HG02642 (cell line): ENCODE data around the gene MTFR1L.

Source experiments
- ATAC-seq: cut with Tn5 transposase; IDR thresholded peaks from one replicate; pipeline ENCODE4 v1.9.1; 2021; ENCODE audit warnings: mild to moderate bottlenecking; ENCODE audit not compliant: unreplicated experiment, poor library complexity

The MTFR1L gene

DNA sequence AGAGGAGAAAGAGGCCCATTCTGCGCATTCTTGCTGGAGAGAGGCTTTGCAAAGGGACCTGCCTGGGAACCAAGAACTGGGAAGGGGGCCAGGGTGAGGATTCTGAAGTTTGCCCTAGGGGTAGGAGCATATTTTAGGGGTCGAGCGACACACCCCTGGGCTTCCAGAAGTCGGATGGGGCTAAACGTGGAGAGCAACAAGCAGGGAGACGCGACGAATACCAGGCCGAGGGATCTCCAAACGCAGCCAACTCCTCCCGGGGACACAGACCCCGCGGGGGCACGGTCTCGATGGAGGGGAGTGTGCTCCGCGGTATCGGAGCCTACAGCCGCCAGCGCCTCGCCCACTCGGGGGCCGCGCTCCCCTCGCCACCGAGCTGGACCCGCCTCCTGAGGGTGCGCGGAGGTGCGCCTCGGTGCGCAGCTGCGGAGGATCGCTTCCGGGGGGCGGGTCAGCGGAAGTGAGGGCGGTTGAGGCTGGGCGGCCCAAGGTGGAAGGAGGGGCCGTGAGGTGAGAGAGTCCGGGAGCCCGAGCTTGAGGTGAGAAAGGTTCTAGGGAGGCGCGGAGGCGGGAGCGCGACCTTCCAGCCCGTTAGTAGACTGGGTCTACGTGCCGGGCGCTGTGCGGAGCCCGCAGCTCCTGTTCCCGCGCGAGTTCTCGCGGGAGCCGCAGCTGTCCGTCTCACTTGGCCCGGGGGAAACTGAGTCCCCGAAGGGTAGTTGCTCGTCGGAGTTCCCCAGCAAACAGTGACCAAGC, at the start of gene MTFR1L:
Gene MTFR1L, plus strand, starts transcription at position 464 of the 756 bp plus-strand sequence. CDS start 3,151 bp downstream, outside the sequence.
- ATAC-seq = peak; percentile 87

DNA sequence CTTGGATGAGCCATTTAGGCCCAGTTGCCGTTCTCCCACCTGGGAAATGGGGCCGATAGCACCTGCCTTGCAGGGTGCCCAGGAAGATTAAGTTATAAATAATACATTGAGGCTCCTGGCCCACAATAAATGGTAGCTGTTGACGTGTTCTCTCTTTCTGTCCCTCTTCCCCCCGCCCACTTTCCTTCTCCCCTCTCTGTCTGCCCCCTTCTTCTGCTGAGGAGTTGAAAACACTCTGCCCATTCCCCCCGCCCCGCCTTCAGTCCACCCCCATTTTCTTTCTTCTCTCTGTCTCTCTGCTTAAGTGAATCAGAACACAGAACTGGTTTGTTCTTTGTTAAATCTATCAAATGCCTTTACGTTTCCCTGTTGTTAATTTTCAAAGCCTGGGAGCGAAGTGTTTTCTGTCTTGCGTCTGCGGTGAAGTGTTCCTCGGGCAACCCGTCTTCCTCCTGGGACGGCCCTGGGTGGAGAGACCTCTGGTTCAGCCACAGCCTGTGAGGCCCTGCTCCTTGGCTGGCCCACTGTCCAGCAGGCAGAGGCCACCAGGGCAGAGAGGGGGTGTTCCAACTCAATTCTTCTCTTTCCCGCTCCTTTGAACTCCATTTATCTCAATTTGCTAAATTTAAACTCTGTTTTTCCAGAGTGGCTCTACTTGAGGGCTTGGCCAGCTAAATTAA, 49.1 kb upstream of the MTFR1L start:
- no peak for ATAC-seq

DNA sequence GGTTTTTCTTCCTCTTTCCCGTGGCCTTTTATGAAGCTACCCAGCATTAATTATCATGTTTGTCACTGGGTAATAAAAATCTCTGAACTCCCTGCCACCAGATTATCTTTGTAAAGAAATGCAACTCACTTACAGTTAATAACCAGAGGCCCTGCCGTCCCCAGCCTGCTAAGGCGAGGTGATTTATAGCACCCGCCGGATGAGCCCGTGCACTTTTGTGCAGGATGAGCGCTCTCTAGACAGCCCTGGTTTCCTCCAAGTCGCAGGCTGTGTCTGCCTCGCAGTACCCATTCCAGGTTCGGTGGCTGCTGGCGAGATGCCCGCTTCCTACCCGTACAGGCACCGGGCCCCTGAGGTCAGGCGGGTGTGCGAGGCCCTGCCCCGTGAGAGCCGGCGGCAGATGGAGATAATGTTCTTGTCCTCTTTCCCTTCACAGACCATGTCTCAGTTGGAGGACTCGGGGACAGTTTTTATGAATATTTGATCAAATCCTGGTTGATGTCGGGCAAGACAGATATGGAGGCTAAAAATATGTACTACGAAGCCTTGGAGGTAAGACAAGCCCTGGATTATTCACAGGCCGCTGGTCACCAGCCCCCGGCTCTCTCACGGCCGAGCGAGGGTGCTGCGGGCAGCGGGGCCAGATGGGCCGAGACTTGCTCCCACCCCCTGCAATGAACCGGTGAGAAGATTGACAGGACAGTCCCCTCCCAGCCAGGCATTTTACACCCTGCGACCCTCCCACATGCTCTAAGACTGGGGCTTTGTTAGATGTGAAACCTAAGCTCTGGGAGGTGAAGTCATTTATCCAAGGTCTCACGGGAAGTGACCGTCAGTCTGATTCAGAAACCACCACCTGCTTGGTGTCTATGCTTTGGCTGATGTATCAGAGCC, 48.3 kb upstream of the MTFR1L start:
- ATAC-seq = no peak

DNA sequence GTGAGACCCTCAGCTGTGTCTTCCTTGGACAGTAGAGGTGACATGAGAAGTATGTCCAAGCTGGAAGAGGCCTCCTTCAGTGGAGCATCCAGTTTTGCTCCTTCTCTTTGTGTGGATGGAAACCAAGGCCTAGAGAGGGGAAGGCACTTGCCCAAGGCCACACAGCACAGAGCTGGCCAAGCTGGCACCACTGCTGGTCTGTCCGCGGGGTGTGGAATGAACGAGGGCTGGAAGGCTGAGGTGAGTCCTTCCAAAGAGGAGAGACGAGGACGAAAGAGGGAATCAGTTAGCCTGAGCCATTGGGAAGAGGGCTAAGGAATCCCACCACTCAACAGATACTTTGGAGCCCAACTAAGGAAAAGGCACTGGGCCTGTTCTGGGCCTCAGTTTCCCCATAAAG, 47.6 kb upstream of the MTFR1L start:
- ATAC-seq = no peak

DNA sequence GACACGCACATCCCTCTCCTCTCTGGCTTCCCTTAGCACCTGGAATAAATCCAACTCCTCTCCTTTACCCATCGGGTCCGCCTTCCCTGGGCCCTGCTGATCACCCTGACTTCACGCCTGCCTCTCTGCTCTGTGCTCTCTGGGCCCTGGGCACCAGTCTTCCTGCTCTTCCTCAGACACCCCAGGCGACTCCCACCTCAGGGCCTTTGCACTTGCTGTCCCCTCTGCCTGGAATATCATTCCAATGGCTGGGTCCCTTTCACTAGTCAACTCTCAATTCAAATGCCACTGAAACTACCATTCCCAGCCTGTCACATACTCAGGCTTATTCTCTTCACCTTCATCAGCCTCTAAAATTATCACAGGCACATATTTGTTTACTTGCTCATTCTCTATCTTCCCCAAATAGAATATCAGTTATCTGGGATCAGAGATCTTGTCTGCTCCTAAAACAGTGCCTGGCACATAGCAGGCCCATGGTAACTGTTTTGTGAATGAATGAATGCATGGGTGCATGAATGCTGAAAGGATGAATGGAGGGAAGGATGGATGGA, 47.0 kb upstream of the MTFR1L start:
- no peak for ATAC-seq

DNA sequence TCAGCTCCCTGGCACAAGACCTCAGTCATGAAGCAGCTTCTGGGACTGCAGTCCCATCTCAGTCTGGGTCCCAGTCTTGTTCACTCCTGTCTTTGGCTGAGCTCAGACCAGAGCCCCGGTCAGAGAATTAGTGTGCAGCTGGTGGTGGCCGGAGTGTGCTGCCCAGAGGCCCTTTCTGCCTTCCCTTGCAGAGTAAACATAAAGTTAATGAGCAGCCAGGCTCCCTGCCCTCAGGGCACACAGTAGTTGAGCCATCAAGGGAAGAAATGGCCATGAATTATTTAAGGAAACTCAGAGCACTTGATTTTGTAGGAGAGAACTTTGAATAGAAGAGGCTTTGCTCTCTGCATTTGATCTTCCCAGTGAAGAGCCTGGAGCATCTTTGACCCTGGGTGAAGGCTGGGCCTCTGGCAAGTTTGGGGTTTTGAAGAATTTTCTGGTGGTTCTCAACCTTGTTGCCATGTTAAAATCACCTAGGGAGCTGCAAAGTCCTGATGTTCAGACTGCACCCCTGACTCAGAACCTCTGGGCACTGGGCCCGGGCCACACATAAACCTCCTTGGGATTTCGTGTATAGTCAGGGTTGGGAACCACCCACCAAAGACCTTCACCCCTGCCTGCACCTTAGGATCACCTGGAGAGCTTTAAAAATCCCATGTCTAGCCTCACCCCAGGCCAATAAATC, 46.2 kb upstream of the MTFR1L start:
- no peak for ATAC-seq

DNA sequence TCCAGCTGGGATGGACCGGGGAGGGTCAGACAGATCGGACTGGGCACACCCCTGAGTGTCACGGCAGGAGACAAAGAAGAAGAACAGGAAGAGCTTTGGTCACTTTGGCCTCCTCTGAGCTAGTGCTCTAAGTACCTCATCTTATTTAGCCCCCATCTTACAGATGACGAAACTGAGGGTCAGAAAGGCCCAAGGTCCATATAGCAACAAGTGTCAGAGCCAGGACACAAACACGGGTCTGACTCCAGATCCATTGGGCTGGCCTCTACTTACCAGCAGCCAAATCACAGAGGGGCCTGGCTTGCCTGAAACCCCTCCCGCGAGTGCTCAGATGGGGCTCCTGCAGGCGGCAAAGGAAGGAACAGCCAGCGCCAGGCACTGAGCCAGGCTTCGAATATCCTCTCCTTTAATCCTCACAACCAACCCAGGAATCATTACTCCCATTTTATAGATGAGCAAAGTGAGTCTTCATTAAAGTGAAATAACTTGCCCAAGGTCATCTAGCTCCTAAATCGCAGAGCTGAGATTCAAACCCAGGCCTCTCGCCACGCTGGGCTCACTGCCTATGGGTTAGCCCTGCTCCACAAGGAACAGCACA, 45.4 kb upstream of the MTFR1L start:
- no peak for ATAC-seq

DNA sequence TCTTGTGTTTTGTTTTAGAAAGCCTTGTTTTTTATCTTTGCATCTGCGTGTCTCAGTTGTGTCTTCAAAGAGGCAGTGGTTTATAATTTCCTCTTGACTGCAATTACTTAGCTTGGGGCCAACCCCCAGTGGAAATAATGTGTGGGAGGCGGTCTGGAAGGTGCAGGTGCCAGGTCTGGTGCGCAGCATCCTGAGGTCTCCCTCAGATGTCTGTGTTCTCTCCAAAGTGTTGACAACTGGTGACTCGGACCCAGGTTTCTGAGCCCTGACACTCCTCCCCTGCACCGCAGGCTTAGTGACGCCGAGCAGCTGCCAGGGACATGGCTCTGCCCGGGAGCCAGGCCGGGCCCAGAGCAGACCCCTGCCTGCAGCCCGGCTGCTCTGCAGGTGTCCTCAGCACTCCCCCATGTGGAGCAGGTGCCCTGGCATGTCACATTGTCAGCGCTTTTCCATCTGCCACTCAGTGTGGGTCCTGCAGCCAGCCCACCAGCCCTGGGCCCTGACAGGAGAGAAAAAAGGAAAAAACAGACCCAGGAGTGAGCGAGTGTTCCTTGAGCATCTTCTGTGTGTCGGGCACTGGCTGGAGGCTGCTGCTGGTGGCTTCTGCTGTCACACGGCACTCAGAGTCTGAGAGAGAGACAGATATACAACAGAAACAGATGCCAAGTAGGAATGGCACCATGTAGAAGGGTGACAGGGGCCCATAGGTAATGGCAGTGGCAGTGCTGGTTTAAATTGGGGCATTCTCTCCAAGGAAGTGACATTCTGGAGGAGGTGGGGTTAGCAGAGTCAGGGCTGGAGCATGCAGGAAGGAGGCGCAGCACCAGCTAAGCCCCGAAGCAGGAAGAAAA, 44.6 kb upstream of the MTFR1L start:
- peak; percentile 40 for ATAC-seq

DNA sequence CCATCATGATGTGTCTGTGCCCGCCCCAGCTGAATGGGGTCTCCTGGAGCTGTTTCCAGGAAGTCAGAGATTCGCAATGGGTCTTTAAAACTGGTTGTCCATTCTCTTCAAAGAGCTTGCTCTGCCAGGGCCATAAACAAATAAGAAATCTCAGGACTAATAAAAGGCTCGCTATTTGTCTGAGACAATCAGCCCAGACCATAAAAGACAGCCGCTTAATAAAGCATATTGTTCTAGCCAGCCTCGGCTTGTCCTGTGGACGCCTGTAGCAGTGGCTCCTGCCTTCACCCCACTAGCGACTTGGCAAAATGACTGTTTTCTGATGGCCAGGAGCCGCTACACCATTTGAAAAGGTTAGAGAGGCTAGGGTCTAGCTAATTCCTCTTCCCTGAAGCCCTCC, 40.4 kb upstream of the MTFR1L start:
- ATAC-seq = no peak

DNA sequence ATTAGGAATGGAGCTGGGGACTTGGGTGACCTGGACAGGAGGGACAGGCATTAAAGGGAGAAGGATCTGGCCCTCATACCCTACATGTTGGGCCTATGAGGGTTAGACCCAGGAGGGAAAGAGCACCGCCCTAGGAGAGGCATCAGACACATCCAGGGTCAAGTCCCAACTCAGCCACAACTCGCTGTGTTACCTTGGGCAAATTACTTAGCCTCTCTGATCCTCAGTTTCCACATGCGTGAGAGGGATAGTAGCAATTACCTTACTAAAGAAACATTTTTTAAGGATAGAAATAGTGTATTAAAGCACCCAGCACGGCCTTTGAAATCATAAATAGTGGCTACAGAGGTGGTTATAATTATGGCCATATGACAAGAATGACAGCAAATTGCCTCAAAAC, 39.9 kb upstream of the MTFR1L start:
- no peak for ATAC-seq

DNA sequence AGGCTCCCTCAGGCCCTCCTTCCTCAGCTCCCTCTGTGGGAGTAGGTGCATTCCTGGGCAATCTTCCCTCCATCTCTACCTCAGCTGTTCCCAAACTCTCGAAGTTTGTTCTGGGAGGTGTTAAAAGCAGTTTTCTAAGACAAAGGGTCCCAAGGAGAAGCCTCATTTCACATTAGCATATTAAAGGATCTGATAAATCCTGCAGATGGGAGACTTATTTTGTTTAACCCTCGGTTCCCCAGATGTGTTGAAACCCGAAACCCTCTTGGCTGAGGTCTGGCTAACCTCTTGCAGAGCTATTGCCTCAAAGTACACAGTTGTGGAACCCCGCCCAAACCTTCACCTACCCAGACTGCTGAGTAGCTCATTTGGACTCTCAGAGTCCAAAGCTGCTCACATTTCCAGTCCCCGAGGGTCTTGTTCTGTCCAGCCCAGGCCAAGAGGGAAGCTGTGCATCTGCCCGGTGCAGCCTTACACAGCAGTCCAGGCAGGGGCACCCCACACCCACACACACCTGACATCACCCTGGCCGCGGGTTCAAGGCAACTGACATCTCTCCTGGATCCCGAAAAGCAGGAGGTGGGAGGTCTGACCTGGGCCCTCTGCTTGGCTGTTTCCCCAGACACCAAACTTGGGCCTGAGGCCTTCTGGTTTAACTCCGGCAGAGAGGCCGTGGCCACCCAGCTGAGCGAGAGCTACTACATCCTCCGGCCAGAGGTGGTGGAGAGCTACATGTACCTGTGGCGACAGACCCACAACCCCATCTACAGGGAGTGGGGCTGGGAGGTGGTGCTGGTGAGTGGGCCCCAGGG, 39.2 kb upstream of the MTFR1L start:
- no peak for ATAC-seq

DNA sequence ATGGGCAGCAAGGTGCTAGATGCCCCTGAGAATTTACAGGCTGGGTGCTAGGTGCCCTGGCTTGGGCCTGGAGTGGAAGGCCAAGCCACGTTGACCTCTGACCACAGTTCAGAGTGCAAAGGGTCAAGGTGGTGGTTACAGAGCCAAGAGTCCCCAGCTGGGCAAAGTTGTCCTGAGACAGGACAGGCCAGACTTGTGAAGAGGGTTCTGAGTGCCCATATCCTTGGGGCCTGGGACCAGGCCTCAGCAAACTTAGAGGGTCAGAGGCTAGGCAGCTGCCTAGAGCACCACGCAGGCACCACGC, 38.7 kb upstream of the MTFR1L start:
- no peak for ATAC-seq

DNA sequence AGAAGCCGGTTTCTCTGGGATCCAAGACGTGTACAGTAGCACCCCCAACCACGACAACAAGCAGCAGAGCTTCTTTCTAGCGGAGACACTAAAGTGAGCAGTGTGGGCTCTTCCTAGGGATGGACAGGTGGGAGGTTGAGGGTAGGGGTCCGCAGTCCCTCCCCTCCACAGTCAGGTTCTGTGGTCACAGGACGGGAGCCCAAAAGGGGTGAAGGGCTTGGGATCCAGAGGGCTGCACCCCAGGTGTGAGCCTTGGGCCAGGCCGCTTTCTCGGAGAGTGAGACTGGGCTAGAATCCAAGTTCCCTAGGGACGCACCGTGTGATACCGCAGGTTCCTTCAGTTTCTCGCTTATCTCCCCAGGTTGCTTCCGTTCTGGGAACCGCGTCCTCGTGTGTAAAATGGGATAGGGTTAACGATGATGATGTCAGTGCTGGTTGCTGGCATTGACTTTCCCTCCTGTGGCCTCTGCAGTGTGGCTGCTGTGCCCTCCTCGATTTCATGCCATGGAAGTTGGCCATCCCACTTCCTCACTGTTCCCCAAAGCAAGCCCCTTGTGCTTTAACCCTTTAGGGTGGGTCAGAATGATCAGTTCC, 37.0 kb upstream of the MTFR1L start:
- ATAC-seq = no peak

DNA sequence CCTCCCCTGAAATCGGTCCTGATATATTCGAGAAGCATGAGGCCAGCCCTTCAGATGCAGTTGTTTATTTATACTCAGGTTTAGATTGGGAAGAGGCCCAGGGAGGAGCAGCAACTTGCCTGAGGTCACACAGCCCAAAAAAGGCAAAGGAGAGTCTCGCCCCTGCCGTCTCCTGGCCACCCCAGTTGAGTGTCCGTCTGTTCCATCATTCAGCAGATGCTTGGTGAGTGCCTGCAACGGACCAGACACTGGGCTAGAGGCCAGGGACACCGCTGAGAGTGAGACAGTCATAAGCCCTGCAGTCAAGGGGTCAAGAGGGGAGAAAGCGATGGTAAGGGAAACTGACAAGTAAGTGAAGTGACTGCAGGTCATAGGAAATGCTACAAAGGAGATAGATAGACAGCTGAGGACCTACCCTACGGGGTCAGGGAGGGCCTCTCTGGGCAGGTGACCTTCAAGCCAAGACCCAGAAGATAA, 35.1 kb upstream of the MTFR1L start:
- no peak for ATAC-seq

DNA sequence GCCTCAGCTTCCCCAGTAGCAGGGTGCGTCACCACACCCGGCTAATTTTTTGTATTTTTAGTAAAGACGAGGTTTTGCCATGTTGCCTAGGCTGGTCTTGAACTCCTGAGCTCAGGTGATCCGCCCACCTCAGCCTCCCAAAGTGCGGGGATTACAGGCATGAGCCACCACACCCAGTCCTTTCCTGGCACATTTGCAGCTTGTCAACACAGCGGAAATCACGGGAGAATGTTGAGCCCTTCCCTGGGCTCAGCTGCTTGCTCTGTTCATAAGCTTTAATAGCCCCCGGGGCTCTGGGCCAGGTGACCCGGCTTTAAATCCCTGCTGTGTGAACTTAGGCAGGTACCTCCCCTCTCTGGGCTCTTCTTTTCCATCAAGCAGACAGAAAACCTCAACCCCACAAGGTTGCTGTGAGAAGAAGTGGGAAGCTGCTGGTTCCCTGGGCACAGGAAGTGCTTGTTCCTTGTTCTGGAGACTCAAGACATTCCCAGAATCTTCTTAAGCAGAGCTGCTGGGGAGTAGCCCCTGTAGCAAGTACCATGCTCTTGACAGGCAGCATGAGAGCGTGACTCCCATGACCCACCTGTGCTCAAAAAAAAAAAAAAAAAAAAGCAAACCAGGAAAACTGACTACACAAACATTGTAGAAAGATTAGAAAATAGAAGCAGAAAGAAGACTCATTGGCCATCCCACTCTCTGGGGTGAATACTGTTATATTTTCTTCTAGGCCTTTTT, 34.3 kb upstream of the MTFR1L start:
- ATAC-seq = no peak

DNA sequence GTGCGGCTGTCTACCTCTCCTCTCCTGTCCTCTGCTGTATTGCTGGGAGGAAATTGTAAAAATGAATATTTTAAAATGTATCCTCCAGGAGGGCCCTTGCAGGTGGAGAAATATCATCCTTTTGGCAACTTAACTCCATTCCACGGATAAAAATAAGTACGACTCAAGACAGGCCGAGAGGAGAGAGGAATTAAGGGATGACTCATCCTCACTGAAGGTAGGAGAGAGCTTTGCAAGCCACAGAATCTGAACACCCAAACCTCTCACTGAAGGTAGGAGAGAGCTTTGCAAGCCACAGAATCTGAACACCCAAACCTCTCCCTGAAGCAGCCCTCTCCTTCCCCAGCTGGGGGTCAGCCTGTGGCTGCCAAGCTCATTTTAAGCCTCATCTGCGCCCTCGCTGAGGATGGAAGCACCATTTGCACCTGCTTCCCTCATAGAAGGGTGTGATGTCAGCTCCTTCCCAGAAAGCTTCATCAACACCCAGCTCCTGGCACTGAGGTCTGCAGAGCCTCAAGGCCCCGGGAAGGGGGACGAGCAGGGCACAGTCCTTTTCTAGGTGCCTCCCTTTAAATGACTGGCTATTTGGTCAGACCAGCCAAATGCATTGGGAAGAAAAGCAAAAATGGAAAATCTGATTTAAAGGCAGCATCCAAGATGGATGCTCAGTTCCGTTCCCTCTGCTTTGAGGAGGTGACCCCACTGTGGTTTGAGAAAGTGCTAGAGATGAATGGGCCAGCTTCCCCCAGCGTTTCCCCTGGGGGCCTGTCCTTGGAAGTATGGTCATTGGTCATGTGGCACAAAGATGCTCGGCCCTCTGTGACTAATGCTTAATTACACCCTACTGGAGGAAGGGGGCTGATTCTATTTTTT, 32.6 kb upstream of the MTFR1L start:
- no peak for ATAC-seq
